LNCaP clone FGC (cell line): ENCODE measurements around the gene CLRN3.

Experiments used
- DNase-seq: peaks from one replicate; pipeline ENCODE4 v3.0.0-alpha.2; 2011; ENCODE audit warnings: low read depth
- H3K4me3 ChIP-seq: 2 replicates; pipeline ENCODE4 v1.5.1; 2011; ENCODE audit warnings: mild to moderate bottlenecking, low read depth, low read length, control low read depth
- CTCF ChIP-seq: IDR thresholded peaks from 2 replicates; pipeline ENCODE4 v1.5.1; 2012; ENCODE audit warnings: mild to moderate bottlenecking; ENCODE audit not compliant: control insufficient read depth, insufficient read depth; ENCODE audit errors: extremely low read depth

CLRN3 gene

GRCh38 chr10:127887541-127888415, 5.0 kb downstream of the CLRN3 start:
- no peak overlapping the region for H3K4me3 ChIP-seq
- no peak for TF ChIP-seq CTCF
- DNase-seq: no peak

- no peak overlapping the region for H3K4me3 ChIP-seq
- DNase-seq: no peak
- no peak for TF ChIP-seq CTCF
These were observed 6.2 kb downstream of the CLRN3 start for GRCh38 chr10:127886371-127887051.

- no peak for DNase-seq
- no peak for TF ChIP-seq CTCF
- no peak overlapping the region for H3K4me3 ChIP-seq
These were observed 8.2 kb downstream of the CLRN3 start for GRCh38 chr10:127884501-127884900.

- no peak for DNase-seq
- TF ChIP-seq CTCF: no peak
- no peak overlapping the region for H3K4me3 ChIP-seq
These were observed 9.2 kb downstream of the CLRN3 start for GRCh38 chr10:127883516-127883915.

GRCh38 chr10:127882801-127883459, 9.8 kb downstream of the CLRN3 start:
- no peak for TF ChIP-seq CTCF
- no peak for DNase-seq
- H3K4me3 ChIP-seq: no peak overlapping the region

- TF ChIP-seq CTCF: no peak
- H3K4me3 ChIP-seq: no peak overlapping the region
- no peak for DNase-seq
These were observed 10.3 kb downstream of the CLRN3 start for GRCh38 chr10:127882391-127882790.
